Stomach (tissue), 4 donors: ENCODE measurements around the gene RGS6.

ENCODE experiments used
- CTCF ChIP-seq, 7 experiments: fragments of 450-650 bp in 4 of 7; fragments of 200-600 bp in 3 of 7; sonication (generic) in 3 of 7; IDR thresholded peaks; one replicate each; pipeline ENCODE4 v1.5.1; 2016 to 2019; ENCODE audit warnings: antibody characterized with exemption in 7 of 7, control low read depth in 2 of 7, mild to moderate bottlenecking in 1 of 7
- EP300 ChIP-seq: sonication (generic); formaldehyde crosslinking; IDR thresholded peaks from one replicate; pipeline ENCODE4 v1.6.1; 2017; ENCODE audit warnings: antibody characterized with exemption
- POLR2A ChIP-seq, 4 donors: fragments of 450-650 bp; IDR thresholded peaks; one replicate each; pipeline ENCODE4 v1.6.1; 2016; ENCODE audit warnings: antibody characterized with exemption in 4 of 4, control low read depth in 2 of 4, mild to moderate bottlenecking in 1 of 4, moderate library complexity in 1 of 4
- POLR2AphosphoS5 ChIP-seq, 3 donors: sonication (generic); formaldehyde crosslinking; IDR thresholded peaks; one replicate each; pipeline ENCODE4 v1.6.1; 2016; ENCODE audit warnings: antibody characterized with exemption in 3 of 3

- TF ChIP-seq CTCF (IDR thresholded peaks at IDR 0.05) (peak in 3 of 7 experiments; percentile 36 to 53 (median 52)), POLR2AphosphoS5 (IDR thresholded peaks at IDR 0.05) (no peak), POLR2A (IDR thresholded peaks at IDR 0.05) (no peak), EP300 (no peak)
Observed at GRCh38 chr14:72024043-72024407, 91.8 kb downstream of the RGS6 start.
